GM21367 (cell line): ENCODE data around the gene ACP7.
"Not testable (repeated sequence)": the region's sequence is repeated elsewhere in the genome, so short reads cannot be mapped to it uniquely, and the experiment has no call there.

Source experiments
- ATAC-seq: cut with Tn5 transposase; IDR thresholded peaks from one replicate; pipeline ENCODE4 v1.9.1; 2021; ENCODE audit not compliant: unreplicated experiment

Gene ACP7

DNA sequence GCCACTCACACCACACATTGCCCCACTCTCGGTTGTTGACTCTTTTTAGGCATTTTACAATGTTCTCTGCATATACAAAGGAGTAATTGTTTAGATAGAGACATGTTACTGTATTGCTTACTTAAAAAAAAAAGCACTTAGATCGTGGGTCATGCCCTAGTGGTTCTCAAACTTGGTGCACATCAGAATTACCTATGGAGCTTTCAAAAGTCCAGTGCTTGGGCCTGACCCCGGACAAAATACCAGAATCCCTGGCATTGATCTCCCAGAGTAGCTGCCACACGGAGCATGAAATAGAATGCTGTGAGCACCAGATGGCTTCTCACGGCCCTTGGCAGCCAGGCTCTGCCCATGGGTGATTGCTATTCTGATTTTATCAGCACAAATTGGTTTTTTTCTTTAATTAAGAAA, 20.0 kb downstream of the ACP7 start:
- no peak for ATAC-seq

DNA sequence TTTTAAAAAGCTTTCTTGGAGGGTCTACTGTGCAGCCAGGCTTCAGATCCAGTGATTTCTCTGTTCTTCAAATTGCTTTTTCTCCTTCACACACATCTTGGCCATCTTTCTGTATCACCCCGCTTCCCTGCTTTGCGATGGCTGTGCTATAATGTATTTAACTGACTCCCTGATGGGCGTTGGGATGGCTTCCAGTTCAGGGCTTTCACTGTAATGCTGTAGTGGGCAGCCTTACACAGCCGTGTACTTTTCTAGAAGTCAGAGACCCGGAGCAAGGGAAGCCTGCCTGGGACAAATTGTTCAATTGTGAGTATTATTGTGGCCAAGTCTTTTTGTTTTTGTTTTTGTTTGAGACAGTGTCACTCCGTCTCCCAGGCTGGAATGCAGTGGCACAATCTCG, 22.0 kb downstream of the ACP7 start:
- ATAC-seq: no peak

DNA sequence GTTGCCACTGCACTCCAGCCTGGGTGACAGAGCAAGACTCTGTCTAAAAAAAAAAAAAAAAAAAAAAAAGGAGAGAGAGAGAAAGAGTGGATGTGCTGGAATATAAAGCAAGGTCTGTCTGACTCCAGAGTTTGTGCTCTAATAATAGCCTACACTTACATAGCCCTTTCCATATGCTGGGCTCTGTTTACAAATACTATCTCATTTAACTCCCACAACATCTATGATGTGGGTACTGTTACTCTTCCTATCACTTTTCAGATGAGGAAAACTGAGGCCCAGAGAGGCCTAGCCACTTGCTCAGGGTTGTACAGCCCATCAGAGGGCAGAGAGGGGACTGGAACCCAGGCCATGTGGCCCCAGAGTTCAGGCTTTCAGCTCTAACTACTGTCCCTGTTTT, 25.5 kb downstream of the ACP7 start:
- no peak for ATAC-seq

DNA sequence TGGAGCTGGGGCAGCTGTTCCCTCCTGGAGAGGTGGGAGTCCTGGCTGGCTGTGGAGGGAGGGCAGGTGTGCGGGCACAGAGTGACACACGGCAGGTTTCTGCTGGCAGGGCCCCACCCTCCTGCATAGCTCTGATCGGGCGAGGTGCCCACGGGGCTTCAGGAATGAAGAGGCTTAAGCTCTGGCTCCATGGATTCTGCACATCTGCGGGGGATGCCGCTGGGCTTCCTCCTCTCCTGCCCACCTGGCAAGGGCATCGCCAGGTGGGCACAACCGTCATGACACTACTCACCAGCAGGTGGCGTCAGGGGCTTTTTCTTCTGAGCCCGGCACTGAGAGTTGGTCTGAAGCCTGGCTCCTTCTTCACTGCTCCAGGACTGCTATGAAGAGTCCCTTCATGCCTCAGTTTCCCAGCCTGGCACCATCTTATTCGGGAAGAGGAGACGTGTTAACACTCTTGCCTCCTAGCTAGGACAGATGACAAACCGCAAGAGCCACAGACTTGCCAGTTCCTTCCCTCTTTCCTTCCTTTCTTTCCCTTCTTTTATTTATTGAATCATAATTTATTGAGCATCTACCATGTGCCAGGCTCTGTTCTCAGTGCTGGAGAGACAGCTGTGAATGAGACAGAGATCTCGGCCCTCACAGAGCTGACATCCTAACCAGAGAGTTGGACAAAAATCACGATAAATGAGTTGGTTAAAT, 26.2 kb downstream of the ACP7 start:
- ATAC-seq: no peak

DNA sequence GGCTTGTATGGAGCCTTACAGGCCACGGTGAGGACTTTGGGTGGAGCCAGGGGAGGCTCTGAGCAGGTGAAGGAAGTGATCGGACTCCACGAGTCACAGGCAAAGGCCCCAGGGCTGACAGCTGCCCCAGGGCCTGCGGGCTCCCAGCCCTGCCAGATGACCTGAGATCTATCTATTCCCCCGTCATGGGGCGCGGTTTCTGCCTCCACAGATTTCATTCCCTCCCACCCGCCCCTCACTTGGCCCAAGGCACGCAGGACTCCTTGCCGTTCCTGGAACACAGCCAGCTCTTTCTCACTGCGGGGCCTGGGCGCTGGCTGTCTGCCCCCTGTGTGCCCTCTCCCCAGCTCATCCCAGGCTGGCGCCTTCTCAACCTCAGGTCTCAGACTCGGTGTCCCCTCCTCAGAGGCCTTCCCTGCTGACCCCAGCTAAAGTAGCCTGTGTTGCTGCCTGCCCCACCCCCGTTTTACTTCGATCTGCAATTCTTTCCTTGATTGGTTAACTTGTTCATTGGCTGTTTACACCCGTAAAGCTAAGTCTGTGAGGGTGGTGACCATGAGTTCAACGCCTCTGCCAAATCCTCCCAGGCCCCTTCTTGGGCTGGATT, 27.5 kb downstream of the ACP7 start:
- no peak for ATAC-seq

DNA sequence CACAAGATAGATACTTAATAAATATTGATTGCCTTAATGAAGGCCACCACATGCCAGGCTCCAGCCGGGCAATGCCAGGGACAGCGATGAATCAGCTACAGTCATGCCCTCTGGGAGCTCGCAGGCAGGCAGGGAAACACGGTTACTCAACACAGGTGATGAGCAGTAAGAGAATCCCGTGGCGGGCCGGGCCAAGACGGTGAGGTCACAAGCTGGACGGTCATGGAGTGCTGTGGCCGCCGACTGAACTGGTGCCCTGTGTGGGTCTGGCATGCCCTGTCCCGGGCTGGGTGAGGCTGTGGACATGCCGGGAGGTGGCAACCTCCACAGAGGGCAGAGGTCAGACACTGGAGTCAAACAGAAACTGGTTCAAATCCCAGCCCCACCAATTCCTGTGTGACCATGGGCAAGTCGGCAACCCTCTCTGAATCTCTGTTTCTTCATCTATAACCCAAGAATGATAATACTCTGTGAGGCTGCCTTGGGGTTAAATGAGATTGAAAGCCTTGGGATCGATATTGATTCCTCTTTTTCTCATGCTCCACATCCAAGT, 28.2 kb downstream of the ACP7 start:
- no peak for ATAC-seq

DNA sequence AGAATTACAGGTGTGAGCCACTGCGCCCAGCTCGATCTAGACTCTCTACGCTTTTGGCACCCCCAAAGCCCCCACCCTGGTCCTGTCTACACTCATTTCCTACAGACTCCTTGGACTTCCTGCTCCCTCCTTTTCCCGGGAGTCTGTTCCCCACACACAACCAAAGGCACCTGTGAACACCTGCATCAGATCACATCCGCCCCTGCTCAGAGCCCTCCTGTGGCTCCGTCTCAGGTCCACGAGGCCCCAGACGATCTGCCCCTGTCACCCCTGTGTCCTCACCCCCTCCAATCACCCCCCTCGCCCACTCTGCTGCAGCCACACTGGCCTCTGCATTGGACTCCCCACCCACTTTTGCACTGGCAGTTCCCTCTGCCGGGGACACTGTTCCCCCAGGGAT, 29.0 kb downstream of the ACP7 start:
- no peak for ATAC-seq

DNA sequence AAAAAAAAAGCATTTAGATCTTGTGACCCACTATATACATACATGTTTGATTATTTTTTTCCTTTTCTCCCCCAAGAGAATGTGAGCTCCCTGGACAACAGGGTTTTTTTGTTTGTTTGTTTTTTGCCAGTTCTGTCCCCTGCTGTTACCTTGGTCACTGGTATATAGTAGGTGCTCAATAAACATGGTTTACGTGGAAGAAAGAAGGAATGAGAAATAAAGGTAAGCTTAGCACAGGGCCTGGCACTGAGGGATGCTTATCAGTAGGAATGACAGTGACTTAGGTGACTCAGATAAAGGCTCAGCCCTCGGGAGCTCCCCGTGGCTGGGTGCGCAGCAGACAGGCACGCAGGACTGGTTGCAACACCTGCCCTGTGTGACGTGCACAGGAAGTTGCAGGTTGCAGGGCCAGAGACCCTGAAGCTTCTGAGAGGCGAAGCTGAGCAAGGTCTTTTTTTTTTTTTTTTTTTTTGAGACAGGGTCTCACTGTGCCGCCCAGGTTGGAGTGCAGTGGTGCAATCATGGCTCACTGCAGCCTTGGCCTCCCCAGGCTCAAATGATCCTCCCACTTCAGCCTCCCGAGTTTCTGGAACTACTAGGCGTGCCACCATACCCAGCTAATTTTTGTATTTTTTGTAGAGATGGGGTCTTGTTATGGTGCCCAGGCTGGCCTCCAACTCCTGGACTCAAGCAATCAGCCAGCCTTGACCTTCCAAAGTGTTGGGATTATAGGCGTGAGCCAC, 31.1 kb downstream of the ACP7 start:
- ATAC-seq: no peak

DNA sequence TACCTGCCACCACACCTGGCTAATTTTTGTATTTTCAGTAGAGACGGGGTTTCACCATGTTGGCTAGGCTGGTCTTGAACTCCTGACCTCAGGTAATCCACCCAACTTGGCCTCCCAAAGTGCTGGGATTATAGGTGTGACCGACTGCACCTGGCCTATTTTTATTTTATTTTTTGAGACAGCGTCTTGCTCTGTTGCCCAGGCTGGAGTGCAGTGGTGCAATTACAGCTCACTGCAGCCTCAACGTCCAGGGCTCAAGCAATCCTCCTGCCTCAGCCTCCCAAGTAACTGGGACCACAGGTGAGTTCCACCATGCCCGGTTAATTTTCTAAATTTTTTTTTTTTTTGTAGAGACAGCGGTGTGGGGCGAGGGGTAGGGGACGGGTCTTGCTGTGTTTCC, 32.9 kb downstream of the ACP7 start:
- not testable (repeated sequence) for ATAC-seq

DNA sequence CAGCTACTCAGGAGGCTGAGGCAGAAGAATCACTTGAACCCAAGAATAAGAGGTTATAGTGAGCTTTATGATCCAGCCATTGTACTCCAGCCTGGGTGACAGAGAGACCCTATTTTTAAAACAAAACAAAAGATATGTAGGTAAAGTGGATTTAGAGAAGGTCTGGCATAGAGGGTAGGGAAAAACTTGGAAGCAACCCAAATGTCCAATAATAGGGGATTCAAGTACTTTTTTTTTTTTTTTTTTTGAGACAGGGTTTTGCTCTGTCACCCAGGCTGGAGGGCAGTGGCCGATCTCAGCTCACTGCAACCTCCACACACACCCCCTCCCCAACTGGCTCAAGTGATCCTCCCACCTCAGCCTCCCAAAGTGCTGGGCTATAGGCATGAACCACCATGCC, 35.7 kb downstream of the ACP7 start:
- no peak for ATAC-seq

DNA sequence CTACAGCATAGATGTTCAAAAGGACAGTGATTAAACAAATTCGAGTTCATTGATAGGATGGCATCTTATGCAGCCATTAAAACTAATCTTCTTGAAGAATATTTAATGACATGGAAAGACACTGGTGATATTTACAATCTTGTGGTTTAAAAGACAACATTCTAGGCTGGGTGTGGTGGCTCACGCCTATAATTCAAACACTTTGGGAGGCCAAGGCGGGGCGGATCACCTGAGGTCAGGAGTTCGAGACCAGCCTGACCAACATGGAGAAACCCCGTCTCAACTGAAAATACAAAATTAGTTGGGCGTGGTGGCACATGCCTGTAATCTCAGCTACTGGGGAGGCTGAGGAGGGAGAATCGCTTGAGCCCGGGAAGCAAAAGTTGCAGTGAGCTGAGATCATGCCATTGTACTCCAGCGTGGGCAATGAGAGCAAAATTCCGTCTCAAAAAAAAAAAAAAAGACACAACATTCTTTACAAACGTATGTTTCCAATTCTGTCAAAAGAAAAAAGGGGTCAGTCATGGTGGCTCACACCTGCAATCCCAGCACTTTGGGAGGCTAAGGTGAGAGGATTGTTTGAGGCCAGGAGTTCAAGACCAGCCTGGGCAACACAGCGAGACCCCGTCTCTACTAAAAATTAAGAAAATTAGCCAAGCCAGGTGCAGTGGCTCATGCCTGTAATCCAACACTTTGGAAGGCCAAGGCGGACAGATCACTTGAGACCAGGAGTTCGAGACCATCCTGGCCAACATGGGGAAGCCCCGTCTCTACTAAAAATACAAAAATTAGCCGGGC, 39.0 kb downstream of the ACP7 start:
- no peak for ATAC-seq

DNA sequence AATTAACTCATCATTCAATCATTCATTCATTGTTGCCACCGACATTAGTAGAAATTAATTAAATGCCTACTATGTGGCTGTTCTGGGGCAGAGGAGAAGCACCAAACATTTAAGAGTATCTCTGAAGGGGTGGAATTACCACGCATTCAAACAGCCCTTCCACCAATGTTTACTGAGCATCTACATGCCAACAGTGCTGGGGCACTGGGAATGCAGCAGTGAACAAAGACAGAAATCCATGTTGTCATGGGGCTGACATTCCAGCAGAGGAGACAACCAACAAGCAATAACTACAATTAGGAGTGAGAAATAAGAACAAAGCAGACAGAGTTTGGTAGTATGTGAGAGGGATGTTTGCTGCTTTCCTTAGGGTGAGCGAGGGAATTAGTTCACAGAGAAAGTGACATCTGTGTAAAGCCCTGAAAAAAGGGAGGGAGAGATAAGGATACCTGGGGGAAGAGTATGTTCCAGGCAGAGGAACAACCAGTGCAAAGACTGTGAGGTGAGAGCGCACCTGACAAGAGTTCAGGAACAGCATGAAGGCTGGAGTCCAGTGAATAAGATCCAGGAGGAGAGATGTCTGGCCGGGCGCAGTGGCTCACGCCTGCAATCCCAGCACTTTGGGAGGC, 40.1 kb downstream of the ACP7 start:
- ATAC-seq: no peak

DNA sequence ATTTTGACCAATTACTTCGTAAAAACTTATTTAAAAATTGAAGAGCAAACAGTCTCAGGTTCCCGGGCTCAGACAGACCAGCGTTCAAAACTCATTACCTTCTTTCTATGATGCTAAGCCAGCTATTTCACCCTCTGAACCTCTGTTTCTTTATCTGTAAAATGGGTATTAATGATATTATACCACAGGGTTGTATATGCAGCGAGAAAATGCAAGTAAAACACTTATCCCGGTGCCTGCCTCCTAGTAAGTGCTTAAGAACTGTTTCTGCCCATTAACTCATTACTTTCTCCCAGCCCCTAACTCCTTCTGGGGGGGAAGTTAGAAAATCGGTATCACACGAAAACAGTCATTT, 41.0 kb downstream of the ACP7 start:
- ATAC-seq: no peak

DNA sequence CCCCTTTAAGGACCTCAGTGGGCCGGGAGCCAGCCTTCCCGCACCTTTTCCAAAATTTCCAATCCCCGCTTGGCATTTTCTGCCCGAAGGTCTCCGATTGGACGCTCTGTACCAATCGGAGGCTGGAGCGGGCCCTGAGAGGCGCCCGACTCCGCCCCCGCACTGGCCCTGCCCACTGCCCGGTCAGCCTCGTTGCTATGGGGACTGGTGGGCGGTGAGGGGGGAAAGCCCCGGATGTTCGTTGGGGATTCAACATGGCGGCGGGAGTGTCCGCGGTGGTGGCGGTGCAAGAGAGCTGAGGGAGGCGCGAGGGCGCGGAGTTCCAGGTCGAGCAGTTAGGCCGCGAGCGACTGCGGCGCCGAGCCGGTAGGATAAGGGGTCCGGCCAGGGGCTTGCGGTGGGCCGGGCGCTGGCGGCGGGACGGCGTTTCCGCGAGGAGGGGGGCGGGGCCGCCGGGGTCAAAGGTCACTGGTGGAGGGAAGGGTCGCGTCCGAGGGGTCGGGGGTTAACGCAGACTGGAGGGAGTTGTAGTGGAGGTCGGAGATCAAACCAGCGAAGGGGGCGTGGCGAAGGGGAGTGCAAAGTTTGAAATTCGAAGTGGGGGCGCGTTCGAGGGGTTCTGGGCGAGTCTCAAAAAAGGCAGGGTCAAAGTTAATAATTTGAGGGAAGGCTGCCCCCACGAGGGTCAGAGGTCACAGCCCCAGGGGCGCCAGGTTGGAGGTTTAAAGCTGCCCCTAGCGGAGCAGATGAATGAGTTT, 41.6 kb downstream of the ACP7 start, which contains the start of gene PAK4:
TSS of gene PAK4 (plus strand) at position 233 of the 758 bp plus-strand sequence. CDS start 43,768 bp downstream, outside the sequence.
- ATAC-seq: peak; percentile 66

DNA sequence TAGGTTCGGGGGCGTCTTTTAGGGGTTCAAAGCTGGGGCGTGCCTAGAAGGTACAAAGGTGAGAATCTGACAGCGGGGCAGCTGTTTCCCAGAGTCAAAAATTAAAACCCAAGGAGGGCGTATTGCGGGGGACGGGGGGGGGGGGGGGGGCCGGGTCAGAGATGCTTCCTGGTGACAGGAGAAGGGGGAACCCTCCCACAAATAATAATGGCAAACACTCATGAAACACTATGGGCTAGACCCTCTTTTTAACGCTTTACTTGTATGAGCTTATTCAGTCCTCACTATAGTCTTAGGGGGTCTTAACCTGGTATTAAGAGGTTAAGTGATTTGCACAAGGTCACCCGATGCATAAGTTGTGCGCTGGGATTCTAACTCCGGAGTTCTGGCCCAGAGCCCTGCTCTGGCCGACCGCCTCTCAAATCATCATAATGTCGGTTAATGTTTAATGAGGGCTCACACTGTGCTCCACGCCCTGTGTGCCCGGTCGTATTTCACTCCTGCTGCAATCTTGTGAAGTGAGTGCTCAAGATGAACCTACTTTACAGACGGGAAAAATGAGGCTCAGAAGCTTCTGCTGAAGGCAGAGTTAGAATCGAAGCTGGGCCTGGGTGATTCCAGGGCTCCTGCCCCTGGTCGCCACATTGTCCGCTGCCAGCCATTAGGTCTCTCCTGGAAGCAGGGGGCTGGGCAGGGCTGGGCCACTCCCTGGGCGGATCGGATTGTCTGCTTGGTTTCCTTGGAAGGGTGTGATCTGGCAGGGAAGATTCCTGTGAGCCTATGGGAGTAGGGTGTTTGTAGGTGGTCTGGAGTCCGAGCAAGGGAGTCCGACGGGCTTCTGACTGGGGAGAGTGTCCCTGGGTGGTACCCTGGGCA, 42.4 kb downstream of the ACP7 start:
- ATAC-seq: no peak

DNA sequence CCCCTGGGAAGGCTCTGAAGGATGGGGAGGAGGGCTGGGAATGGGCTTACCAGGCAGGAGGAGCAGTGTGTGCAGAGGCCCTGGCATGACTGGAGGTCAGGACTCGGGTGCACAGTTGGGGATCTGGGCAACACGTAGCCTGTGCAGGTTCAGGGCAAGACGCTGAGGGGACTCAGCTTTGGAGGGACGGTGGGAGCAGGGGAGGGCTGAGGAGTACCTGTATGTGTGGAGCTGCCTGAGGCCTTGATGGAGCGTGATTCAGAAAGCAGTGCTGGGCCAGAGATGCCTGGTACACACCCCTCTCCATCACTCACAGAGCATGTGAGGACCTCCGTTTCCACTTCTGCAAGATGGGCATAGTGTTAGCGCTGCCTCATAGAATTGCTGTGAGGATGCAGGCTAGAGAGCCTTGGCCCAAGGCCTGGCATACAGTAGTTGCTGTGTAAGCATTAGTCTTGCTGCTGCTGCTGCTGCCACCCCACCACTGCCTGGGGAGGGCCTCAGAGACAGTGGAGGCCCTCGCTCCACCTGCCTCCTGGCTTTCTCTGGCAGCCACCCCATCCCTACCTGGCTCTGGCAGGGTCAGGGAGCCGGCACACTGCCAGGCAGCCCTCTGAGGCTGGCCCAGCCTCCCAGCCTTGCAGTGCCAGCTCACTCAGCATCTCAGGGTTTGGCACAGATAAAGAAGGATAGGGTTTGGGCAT, 43.8 kb downstream of the ACP7 start:
- no peak for ATAC-seq

DNA sequence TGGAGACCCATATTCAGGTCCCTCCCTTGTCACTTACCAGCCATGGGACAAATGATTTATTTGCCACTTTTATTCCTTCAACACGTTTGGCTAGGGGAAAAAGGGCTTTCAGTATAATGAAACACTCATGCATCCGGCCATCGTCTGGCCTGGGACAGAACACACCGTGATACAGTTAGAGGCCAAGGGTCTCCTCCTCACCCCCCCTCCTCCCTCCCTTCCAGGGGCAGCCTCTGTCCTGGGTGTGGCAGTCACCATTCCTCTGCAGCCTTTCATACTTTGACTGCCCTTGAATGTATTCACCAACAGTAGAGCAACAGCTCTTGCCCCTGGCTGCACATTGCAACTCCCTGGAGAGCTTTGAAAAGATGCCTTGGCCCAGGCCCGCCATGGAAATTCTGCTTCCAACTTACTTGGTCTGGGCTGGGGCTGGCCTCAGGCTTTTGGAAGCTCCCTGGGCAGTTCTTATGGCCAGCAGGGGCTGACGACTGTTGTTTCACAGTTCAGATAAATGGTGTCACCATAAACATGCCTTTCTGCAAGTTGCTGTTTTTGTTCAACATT, 44.4 kb downstream of the ACP7 start:
- no peak for ATAC-seq

DNA sequence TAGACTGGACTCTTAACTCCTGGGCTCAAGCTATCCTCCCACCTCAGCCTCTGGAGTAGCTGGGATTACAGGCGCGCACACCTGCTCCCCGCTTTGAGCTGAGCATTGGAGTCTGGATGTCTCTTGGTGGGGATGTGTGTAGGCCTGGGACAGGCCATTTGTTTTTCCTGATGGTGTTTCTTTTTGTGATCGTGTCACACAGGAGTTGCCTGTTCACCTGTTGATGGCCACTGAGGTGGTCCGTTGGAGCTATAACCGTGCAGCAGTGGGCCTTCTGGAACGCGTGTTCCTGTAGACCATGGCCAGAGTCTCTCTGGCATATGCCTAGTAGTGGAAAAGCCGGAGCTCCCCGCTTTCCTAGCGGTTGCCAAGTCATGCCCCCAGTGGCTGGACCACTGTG, 44.9 kb downstream of the ACP7 start:
- ATAC-seq: no peak
